Neural cell (in vitro differentiated cells): ENCODE data around the gene OR4D1. TPM values are rescaled to one million over a fixed set of nuclear protein-coding genes. Genes with fewer than 3 reads are reported as not detected.

Source experiments
- H2AFZ ChIP-seq: fragments of 200-600, 300-800 bp; sonication (generic), shearing (Covaris generic); 2 replicates; pipeline ENCODE4 v1.6.0; 2014; ENCODE audit warnings: low read depth, mild to moderate bottlenecking, antibody characterized with exemption, low read length, moderate library complexity
- H3F3A ChIP-seq: fragments of 200-600 bp; shearing (Covaris generic); 2 replicates; pipeline ENCODE4 v1.6.1; 2016; ENCODE audit warnings: mild to moderate bottlenecking, moderate library complexity, mixed read lengths, antibody characterized with exemption, low read length; ENCODE audit not compliant: insufficient read depth, poor library complexity, severe bottlenecking
- H3K27ac ChIP-seq: fragments of 200-600, 300-800 bp; sonication (generic), shearing (Covaris generic); 2 replicates; pipeline ENCODE4 v1.5.1; 2014; ENCODE audit warnings: mild to moderate bottlenecking, low read length, moderate library complexity
- H3K27me3 ChIP-seq: fragments of 300-800, 200-600 bp; sonication (generic), shearing (Covaris generic); 2 replicates; pipeline ENCODE4 v1.6.0; 2014; ENCODE audit warnings: mild to moderate bottlenecking, low read depth, low read length, moderate library complexity; ENCODE audit not compliant: insufficient read depth
- H3K36me3 ChIP-seq: fragments of 300-800, 200-600 bp; sonication (generic), shearing (Covaris generic); 2 replicates; pipeline ENCODE4 v1.5.1; 2014; ENCODE audit warnings: mild to moderate bottlenecking, antibody characterized with exemption, low read length, moderate library complexity; ENCODE audit not compliant: insufficient read depth
- H3K4me2 ChIP-seq: fragments of 300-800, 200-600 bp; sonication (generic), shearing (Covaris generic); 2 replicates; pipeline ENCODE4 v1.6.0; 2014; ENCODE audit warnings: mild to moderate bottlenecking, low read length
- H3K4me3 ChIP-seq: fragments of 300-800, 200-600 bp; sonication (generic), shearing (Covaris generic); 2 replicates; pipeline ENCODE4 v1.5.1; 2014; ENCODE audit warnings: mild to moderate bottlenecking, low read length, moderate library complexity
- H3K79me2 ChIP-seq: fragments of 200-600 bp; shearing (Covaris generic); replicated peaks from 2 replicates; pipeline ENCODE4 v1.6.0; 2014; ENCODE audit warnings: mild to moderate bottlenecking, low read length, moderate library complexity; ENCODE audit not compliant: insufficient read depth
- H3K9ac ChIP-seq: fragments of 300-800, 200-600 bp; sonication (generic), shearing (Covaris generic); 2 replicates; pipeline ENCODE4 v1.6.1; 2016; ENCODE audit warnings: mild to moderate bottlenecking, low read length, mixed read lengths
- H3K9me2 ChIP-seq: fragments of 200-600 bp; shearing (Covaris generic); 2 replicates; pipeline ENCODE4 v1.6.1; 2016; ENCODE audit warnings: mild to moderate bottlenecking, low read length, mixed read lengths; ENCODE audit not compliant: insufficient read depth
- H3K9me3 ChIP-seq: fragments of 200-600, 300-800 bp; sonication (generic), shearing (Covaris generic); 2 replicates; pipeline ENCODE4 v1.6.1; 2016; ENCODE audit warnings: mild to moderate bottlenecking, mixed run types, low read length, moderate library complexity, mixed read lengths
- H4K20me1 ChIP-seq: fragments of 200-600 bp; shearing (Covaris generic); 2 replicates; pipeline ENCODE4 v1.6.1; 2016; ENCODE audit warnings: mild to moderate bottlenecking, mixed run types; ENCODE audit not compliant: insufficient read depth
- CTCF ChIP-seq: fragments of 450-650 bp; IDR thresholded peaks from 2 replicates; pipeline ENCODE4 v1.5.1; 2014; ENCODE audit warnings: antibody characterized with exemption, mild to moderate bottlenecking, moderate library complexity; ENCODE audit not compliant: poor library complexity, severe bottlenecking
- EP300 ChIP-seq: fragments of 450-650 bp; conservative IDR thresholded peaks from 2 replicates; pipeline ENCODE4 v1.6.1; 2014; ENCODE audit warnings: antibody characterized with exemption, mild to moderate bottlenecking, moderate library complexity; ENCODE audit not compliant: poor library complexity, severe bottlenecking
- EZH2 ChIP-seq: fragments of 200-600, 300-800 bp; shearing (Covaris generic), sonication (generic); IDR thresholded peaks from 2 replicates; pipeline ENCODE4 v1.6.1; 2014; ENCODE audit warnings: antibody characterized with exemption, low read length, borderline replicate concordance, mild to moderate bottlenecking; ENCODE audit not compliant: insufficient read depth, poor library complexity, severe bottlenecking
- MXI1 ChIP-seq: fragments of 450-650 bp; conservative IDR thresholded peaks from 2 replicates; pipeline ENCODE4 v1.6.1; 2014; ENCODE audit warnings: antibody characterized with exemption, mild to moderate bottlenecking; ENCODE audit not compliant: poor library complexity, severe bottlenecking
- POLR2AphosphoS5 ChIP-seq: IDR thresholded peaks from 2 replicates; pipeline ENCODE4 v1.6.1; 2012
- RAD21 ChIP-seq: fragments of 450-650 bp; conservative IDR thresholded peaks from 2 replicates; pipeline ENCODE4 v1.6.1; 2014; ENCODE audit warnings: antibody characterized with exemption, mild to moderate bottlenecking, moderate library complexity
- REST ChIP-seq: IDR thresholded peaks from 2 replicates; pipeline ENCODE4 v1.6.1; 2012; ENCODE audit warnings: borderline replicate concordance
- SMC3 ChIP-seq: fragments of 450-650 bp; conservative IDR thresholded peaks from 2 replicates; pipeline ENCODE4 v1.6.1; 2014; ENCODE audit warnings: antibody characterized with exemption, mild to moderate bottlenecking, moderate library complexity; ENCODE audit not compliant: poor library complexity
- TAF1 ChIP-seq: IDR thresholded peaks from 2 replicates; pipeline ENCODE4 v1.6.1; 2012; ENCODE audit warnings: low read depth
- polyA plus RNA-seq: library from polyadenylated mRNA; depleted of rRNA; stranded (reverse); fragments of >200 nt; gene quantifications from 2 replicates; pipeline ENCODE4 v1.2.3, GENCODE V29; 2014

OR4D1 gene
- polyA plus RNA-seq, 1 donor from 2014 or later, result not detected

- H3K9me2 ChIP-seq, result no peaks in the 10 kb centered on the region
- no peak overlapping the region for H2AFZ ChIP-seq
- no peaks in the 10 kb centered on the region for H3K36me3 ChIP-seq
- no peaks in the 10 kb centered on the region for H3K79me2 ChIP-seq
- no peaks in the 10 kb centered on the region for H3F3A ChIP-seq
- H3K9ac ChIP-seq, result no peak overlapping the region
- no peaks in the 10 kb centered on the region for H3K27me3 ChIP-seq
- H3K4me2 ChIP-seq, result no peak overlapping the region
- no peaks in the 10 kb centered on the region for H3K9me3 ChIP-seq
- H3K27ac ChIP-seq, result no peak overlapping the region
- TF ChIP-seq CTCF (no peak), REST (no peak), TAF1 (no peak), SMC3 (no peak), MXI1 (no peak), RAD21 (no peak), EP300 (no peak), EZH2 (no peak), POLR2AphosphoS5 (no peak)
- H4K20me1 ChIP-seq, result no peaks in the 10 kb centered on the region
- no peak overlapping the region for H3K4me3 ChIP-seq
Observed at GRCh38 chr17:58109197-58109596, 39.0 kb upstream of the OR4D1 start.

GRCh38 chr17:58110012-58110411 is 38.2 kb upstream of the OR4D1 start:
- no peak overlapping the region for H2AFZ ChIP-seq
- H3K4me2 ChIP-seq, result no peak overlapping the region
- no peak overlapping the region for H3K4me3 ChIP-seq
- no peaks in the 10 kb centered on the region for H3K9me2 ChIP-seq
- no peaks in the 10 kb centered on the region for H4K20me1 ChIP-seq
- no peaks in the 10 kb centered on the region for H3K9me3 ChIP-seq
- H3K79me2 ChIP-seq, result no peaks in the 10 kb centered on the region
- no peaks in the 10 kb centered on the region for H3K36me3 ChIP-seq
- H3F3A ChIP-seq, result no peaks in the 10 kb centered on the region
- TF ChIP-seq REST, result no peak
- TF ChIP-seq SMC3, result no peak
- TF ChIP-seq POLR2AphosphoS5, result no peak
- TF ChIP-seq TAF1, result no peak
- TF ChIP-seq RAD21, result no peak
- no peak for TF ChIP-seq MXI1
- TF ChIP-seq EP300, result no peak
- no peak for TF ChIP-seq CTCF
- no peak for TF ChIP-seq EZH2
- H3K27me3 ChIP-seq, result no peaks in the 10 kb centered on the region
- no peak overlapping the region for H3K27ac ChIP-seq
- no peak overlapping the region for H3K9ac ChIP-seq
